Tibial nerve (tissue), 4 donors: ENCODE results near the gene RASA3. TPM values are rescaled to one million over a fixed set of nuclear protein-coding genes. Genes with fewer than 3 reads are reported as not detected.
A peak's percentile ranks its signal among the peaks of the same experiment; 100 is the strongest.

Source experiments
- DNase-seq, 2 donors: peaks; one replicate each; pipeline ENCODE4 v3.0.0-alpha.2; 2019; ENCODE audit warnings: low spot score in 2 of 2
- H3K27ac ChIP-seq, 4 donors: fragments of 200-600 bp; sonication (generic) in 3 of 4; one replicate each; pipeline ENCODE4 v1.5.1; 2017 to 2019; ENCODE audit warnings: mild to moderate bottlenecking in 1 of 4
- H3K27me3 ChIP-seq, 2 donors: fragments of 200-600 bp; sonication (generic) in 1 of 2; one replicate each; pipeline versions ENCODE4 v1.5.1 to v1.6.0; 2017 to 2019
- H3K36me3 ChIP-seq, 3 donors: fragments of 200-600 bp; sonication (generic); one replicate each; pipeline ENCODE4 v1.5.1; 2018 to 2019
- H3K4me1 ChIP-seq, 4 donors: fragments of 200-600 bp; sonication (generic) in 3 of 4; one replicate each; pipeline ENCODE4 v1.5.1; 2017 to 2019
- H3K4me3 ChIP-seq, 4 donors: fragments of 200-600 bp; sonication (generic) in 3 of 4; one replicate each; pipeline ENCODE4 v1.5.1; 2017 to 2019; ENCODE audit warnings: mild to moderate bottlenecking in 1 of 4, moderate library complexity in 1 of 4
- H3K9me3 ChIP-seq, 4 donors: fragments of 200-600 bp; sonication (generic) in 3 of 4; one replicate each; pipeline ENCODE4 v1.5.1; 2017 to 2019
- EP300 ChIP-seq, 2 donors: sonication (generic); formaldehyde crosslinking; IDR thresholded peaks; one replicate each; pipeline ENCODE4 v1.6.1; 2017; ENCODE audit warnings: antibody characterized with exemption in 2 of 2, mild to moderate bottlenecking in 1 of 2
- POLR2A ChIP-seq, 2 donors: fragments of 450-650 bp; IDR thresholded peaks; one replicate each; pipeline ENCODE4 v1.6.1; 2017; ENCODE audit warnings: antibody characterized with exemption in 2 of 2, mild to moderate bottlenecking in 2 of 2, moderate library complexity in 2 of 2
- WGBS, 2 donors: methylation state at CpG; one replicate each; pipeline ENCODE4 v1.1.5; 2018; 5-methylcytosine and 5-hydroxymethylcytosine counted together
- total RNA-seq, 4 donors: library from RNA; depleted of rRNA; stranded (reverse); fragments of >200 nt; gene quantifications; one replicate each; pipeline ENCODE4 v1.1.0, GENCODE V29; 2016
- TF ChIP-seq, protein P1 (sequence below), 5 experiments: fragments of 200-600 bp in 3 of 5; fragments of 450-650 bp in 2 of 5; sonication (generic) in 3 of 5; IDR thresholded peaks; one replicate each; pipeline ENCODE4 v1.5.1; 2016 to 2019; ENCODE audit warnings: antibody characterized with exemption in 5 of 5, mild to moderate bottlenecking in 3 of 5, moderate library complexity in 2 of 5

RASA3 gene
- total RNA-seq, 4 donors from 2014 or later, result 36.2 to 63.3 (median 46.3) TPM

DNA sequence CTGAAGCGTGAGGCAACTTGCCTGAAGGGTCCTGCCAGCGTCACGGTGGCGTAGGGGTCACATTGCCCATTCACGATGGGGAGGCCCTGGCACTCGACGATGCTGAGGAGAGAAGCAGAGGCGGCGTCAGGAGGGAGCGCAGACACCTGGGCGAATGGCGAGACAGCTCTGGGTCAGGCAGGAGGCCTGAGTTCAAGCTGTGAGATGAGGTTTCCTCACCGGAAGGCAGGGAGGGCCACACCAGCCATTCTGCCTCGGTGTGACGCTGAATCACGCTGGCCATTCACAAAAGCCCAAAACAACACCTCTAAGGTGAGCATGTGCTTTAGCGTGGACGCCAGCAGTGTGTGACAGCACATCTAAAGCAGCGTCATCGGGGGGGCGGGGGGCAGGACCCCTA is 104.6 kb downstream of the RASA3 start:
- DNase-seq, result no peak
- 91 to 94% methylated on average over 21 of the region's 21 CpGs for WGBS, 2 donors
- peak overlapping the region in 3 of 4 donors; percentile 49 to 70 (median 68) for H3K27ac ChIP-seq

GRCh38 chr13:114027046-114027715 is 105.2 kb downstream of the RASA3 start:
- Histone ChIP-seq H3K27me3 (no peaks in the 10 kb centered on the region), H3K9me3 (no peaks in the 10 kb centered on the region), H3K4me3 (no peak overlapping the region), H3K36me3 (peaks cover 0 to 58% (median 0%) of the 10 kb centered on the region in 3 donors), H3K4me1 (peaks cover under 1 to 48% (median 30%) of the 10 kb centered on the region in 4 donors), H3K27ac (peak overlapping the region in 3 of 4 donors; percentile 49 to 68 (median 53))
- DNase-seq, result no peak
- 57 to 64% methylated on average over 21 of the region's 21 CpGs for WGBS, 2 donors
- TF ChIP-seq POLR2A (IDR thresholded peaks at IDR 0.05), result no peak
- TF ChIP-seq, protein P1, sequence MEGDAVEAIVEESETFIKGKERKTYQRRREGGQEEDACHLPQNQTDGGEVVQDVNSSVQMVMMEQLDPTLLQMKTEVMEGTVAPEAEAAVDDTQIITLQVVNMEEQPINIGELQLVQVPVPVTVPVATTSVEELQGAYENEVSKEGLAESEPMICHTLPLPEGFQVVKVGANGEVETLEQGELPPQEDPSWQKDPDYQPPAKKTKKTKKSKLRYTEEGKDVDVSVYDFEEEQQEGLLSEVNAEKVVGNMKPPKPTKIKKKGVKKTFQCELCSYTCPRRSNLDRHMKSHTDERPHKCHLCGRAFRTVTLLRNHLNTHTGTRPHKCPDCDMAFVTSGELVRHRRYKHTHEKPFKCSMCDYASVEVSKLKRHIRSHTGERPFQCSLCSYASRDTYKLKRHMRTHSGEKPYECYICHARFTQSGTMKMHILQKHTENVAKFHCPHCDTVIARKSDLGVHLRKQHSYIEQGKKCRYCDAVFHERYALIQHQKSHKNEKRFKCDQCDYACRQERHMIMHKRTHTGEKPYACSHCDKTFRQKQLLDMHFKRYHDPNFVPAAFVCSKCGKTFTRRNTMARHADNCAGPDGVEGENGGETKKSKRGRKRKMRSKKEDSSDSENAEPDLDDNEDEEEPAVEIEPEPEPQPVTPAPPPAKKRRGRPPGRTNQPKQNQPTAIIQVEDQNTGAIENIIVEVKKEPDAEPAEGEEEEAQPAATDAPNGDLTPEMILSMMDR (IDR thresholded peaks at IDR 0.05), result no peak
- no peak for TF ChIP-seq EP300 (IDR thresholded peaks at IDR 0.05)

More for the DNA sequence above, 104.6 kb downstream of the RASA3 start:
- Histone ChIP-seq H3K9me3 (no peaks in the 10 kb centered on the region), H3K4me3 (no peak overlapping the region), H3K4me1 (peaks cover 3 to 52% (median 33%) of the 10 kb centered on the region in 4 donors), H3K27me3 (no peaks in the 10 kb centered on the region), H3K36me3 (peaks cover 0 to 52% (median 0%) of the 10 kb centered on the region in 3 donors)
- TF ChIP-seq, protein P1 (IDR thresholded peaks at IDR 0.05), result no peak
- no peak for TF ChIP-seq POLR2A (IDR thresholded peaks at IDR 0.05)
- no peak for TF ChIP-seq EP300 (IDR thresholded peaks at IDR 0.05)

GRCh38 chr13:114026481-114026880 is 105.9 kb downstream of the RASA3 start:
- Histone ChIP-seq H3K9me3 (no peaks in the 10 kb centered on the region), H3K36me3 (peaks cover 0 to 65% (median 0%) of the 10 kb centered on the region in 3 donors), H3K27me3 (no peaks in the 10 kb centered on the region), H3K4me3 (no peak overlapping the region), H3K27ac (peak overlapping the region in 3 of 4 donors; percentile 23 to 68 (median 53)), H3K4me1 (peaks cover 0 to 41% (median 24%) of the 10 kb centered on the region in 4 donors)
- TF ChIP-seq EP300 (IDR thresholded peaks at IDR 0.05) (no peak), POLR2A (IDR thresholded peaks at IDR 0.05) (no peak)
- TF ChIP-seq, protein P1 (IDR thresholded peaks at IDR 0.05), result no peak
- DNase-seq, result no peak
- WGBS, 2 donors, result 81 to 86% methylated on average over 11 of the region's 11 CpGs

GRCh38 chr13:114025714-114026431 is 106.5 kb downstream of the RASA3 start:
- Histone ChIP-seq H3K4me1 (peaks cover 0 to 35% (median 21%) of the 10 kb centered on the region in 4 donors), H3K9me3 (no peaks in the 10 kb centered on the region), H3K4me3 (no peak overlapping the region), H3K36me3 (peaks cover 0 to 71% (median 3%) of the 10 kb centered on the region in 3 donors), H3K27ac (peak overlapping the region in 3 of 4 donors; percentile 23 to 68 (median 53)), H3K27me3 (no peaks in the 10 kb centered on the region)
- 59 to 63% methylated on average over 22 to 24 of the region's 25 CpGs for WGBS, 2 donors
- TF ChIP-seq, protein P1 (IDR thresholded peaks at IDR 0.05), result no peak
- TF ChIP-seq POLR2A (IDR thresholded peaks at IDR 0.05) (no peak), EP300 (IDR thresholded peaks at IDR 0.05) (no peak)
- no peak for DNase-seq

GRCh38 chr13:114025405-114025713 is 107.1 kb downstream of the RASA3 start:
- peaks cover 0 to 29% (median 21%) of the 10 kb centered on the region in 4 donors for H3K4me1 ChIP-seq
- no peak for DNase-seq
- WGBS, 2 donors, result 82 to 86% methylated on average over 4 of the region's 4 CpGs
- H3K9me3 ChIP-seq, result no peaks in the 10 kb centered on the region
- H3K27me3 ChIP-seq, result no peaks in the 10 kb centered on the region
- peak overlapping the region in 2 of 4 donors; percentile 23 to 53 for H3K27ac ChIP-seq
- peaks cover 0 to 77% (median 7%) of the 10 kb centered on the region in 3 donors for H3K36me3 ChIP-seq
- TF ChIP-seq, protein P1 (IDR thresholded peaks at IDR 0.05), result no peak
- no peak for TF ChIP-seq POLR2A (IDR thresholded peaks at IDR 0.05)
- no peak for TF ChIP-seq EP300 (IDR thresholded peaks at IDR 0.05)
- H3K4me3 ChIP-seq, result no peak overlapping the region
